CD4-positive, alpha-beta T cell (primary cell): ENCODE data around the gene ADTRP. TPM values are rescaled to one million over a fixed set of nuclear protein-coding genes. Genes with fewer than 3 reads are reported as not detected.

Experiments
- ATAC-seq: fragments of 200-7000 bp; cut with Tn5 transposase; one replicate; pipeline ENCODE4 v1.10.0; 2022; ENCODE audit warnings: mild to moderate bottlenecking; ENCODE audit not compliant: poor library complexity
- CTCF ChIA-PET: fragments of 350-600 bp; sonication (Branson Sonifier 250); formaldehyde crosslinking; loops from one replicate; lab custom pipeline; 2021; ENCODE audit warnings: antibody characterized with exemption, inconsistent platforms; lab: Charles Lee
- POLR2A ChIA-PET: fragments of 350-600 bp; sonication (Branson Sonifier 250); formaldehyde crosslinking; loops from one replicate; lab custom pipeline; 2021; ENCODE audit warnings: antibody characterized with exemption, inconsistent platforms; lab: Charles Lee
- DNase-seq, 14 experiments: peaks; one replicate each; pipeline ENCODE4 v3.0.0-alpha.2; 2013 to 2020; ENCODE audit warnings: mixed read lengths in 2 of 14
- H3K27ac ChIP-seq, 2 donors: one replicate each; pipeline versions ENCODE4 v1.5.1 to v1.7.0; 2013; ENCODE audit warnings: low read length in 2 of 2, low read depth in 1 of 2, mild to moderate bottlenecking in 1 of 2
- H3K27me3 ChIP-seq, 2 experiments: 1 replicate in 1 of 2; 2 replicates in 1 of 2; pipeline versions ENCODE4 v1.6.1 to v1.7.0; 2013; ENCODE audit warnings: low read length in 2 of 2, control low read depth in 1 of 2, mild to moderate bottlenecking in 1 of 2, moderate library complexity in 1 of 2; ENCODE audit not compliant: insufficient read depth in 2 of 2, control insufficient read depth in 1 of 2
- H3K36me3 ChIP-seq: one replicate; pipeline ENCODE4 v1.6.1; 2013; ENCODE audit warnings: low read length, control low read depth; ENCODE audit not compliant: insufficient read depth
- H3K4me1 ChIP-seq: one replicate; pipeline ENCODE4 v1.6.1; 2013; ENCODE audit warnings: low read length, control low read depth; ENCODE audit not compliant: insufficient read depth
- H3K4me3 ChIP-seq: one replicate; pipeline ENCODE4 v1.5.1; 2013; ENCODE audit warnings: mild to moderate bottlenecking, low read length, moderate library complexity
- H3K9me3 ChIP-seq, 2 experiments: 1 replicate in 1 of 2; 2 replicates in 1 of 2; pipeline versions ENCODE4 v1.6.1 to v1.7.0; 2013; ENCODE audit warnings: low read length in 2 of 2, mild to moderate bottlenecking in 2 of 2, control low read depth in 1 of 2, moderate library complexity in 1 of 2; ENCODE audit not compliant: control insufficient read depth in 1 of 2, insufficient read depth in 1 of 2
- H3K27ac Mint-ChIP-seq: one replicate; pipeline ENCODE4 v1.8.0; 2020; ENCODE audit warnings: mixed read lengths
- H3K27me3 Mint-ChIP-seq: one replicate; pipeline ENCODE4 v1.8.0; 2021; ENCODE audit warnings: mixed read lengths
- H3K36me3 Mint-ChIP-seq: one replicate; pipeline ENCODE4 v1.8.0; 2021; ENCODE audit warnings: low read depth, mixed read lengths
- H3K4me1 Mint-ChIP-seq: one replicate; pipeline ENCODE4 v1.8.0; 2021; ENCODE audit warnings: low read depth, mixed read lengths
- H3K4me3 Mint-ChIP-seq: one replicate; pipeline ENCODE4 v1.8.0; 2020; ENCODE audit warnings: mild to moderate bottlenecking, mixed read lengths
- H3K9me3 Mint-ChIP-seq: one replicate; pipeline ENCODE4 v1.8.0; 2020; ENCODE audit warnings: mixed read lengths
- intact Hi-C, 2 experiments: fragments of 100-400 bp; cut with DNase I in 1 of 2; cut with micrococcal nuclease in 1 of 2; formaldehyde crosslinking; loops; one replicate each; pipeline versions ENCODE4 v1.15.1 to v1.9.0; 2023 to 2025; cut with DNase I, micrococcal nuclease
- total RNA-seq, 174 experiments: library from RNA in 2 of 174; stranded (reverse) in 2 of 174; gene quantifications; one replicate each; pipeline ENCODE4 v1.2.3 and lab custom pipeline; 2021 to 2026
- TF ChIP-seq, protein P1 (sequence below): fragments of 200-600 bp; IDR thresholded peaks from one replicate; pipeline ENCODE4 v1.8.0; 2022; ENCODE audit warnings: antibody characterized with exemption, mild to moderate bottlenecking

ADTRP gene
- total RNA-seq, 2 experiments from 2014 or later: 14.3 to 15.2 TPM

DNA sequence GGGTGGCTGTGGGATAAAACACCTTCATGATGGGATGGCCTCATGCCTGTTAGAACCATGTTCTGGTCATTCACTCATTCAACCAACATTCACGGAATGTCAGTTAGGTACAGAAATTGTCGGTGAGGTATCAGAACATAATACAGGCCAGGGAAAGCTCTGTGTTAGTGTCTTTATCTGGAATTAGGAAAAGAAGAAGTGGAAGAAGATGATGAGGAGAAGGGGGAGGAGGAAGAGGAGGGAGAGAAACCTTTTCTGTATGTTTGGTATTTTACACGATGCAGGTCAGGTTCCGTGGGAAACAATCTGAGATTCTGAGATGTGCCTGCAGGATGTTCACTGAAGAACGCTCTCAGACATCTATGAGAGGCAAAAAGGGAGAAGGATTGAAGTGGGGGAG is 5.6 kb downstream of the ADTRP start:
- CTCF ChIA-PET: no interaction called here
- no peak for DNase-seq
- intact Hi-C loops: no loop called here
- H3K27ac Mint-ChIP-seq: no peak overlapping the region
- no peak for ATAC-seq
- no peaks in the 10 kb centered on the region for H3K9me3 Mint-ChIP-seq
- TF ChIP-seq, protein P1, sequence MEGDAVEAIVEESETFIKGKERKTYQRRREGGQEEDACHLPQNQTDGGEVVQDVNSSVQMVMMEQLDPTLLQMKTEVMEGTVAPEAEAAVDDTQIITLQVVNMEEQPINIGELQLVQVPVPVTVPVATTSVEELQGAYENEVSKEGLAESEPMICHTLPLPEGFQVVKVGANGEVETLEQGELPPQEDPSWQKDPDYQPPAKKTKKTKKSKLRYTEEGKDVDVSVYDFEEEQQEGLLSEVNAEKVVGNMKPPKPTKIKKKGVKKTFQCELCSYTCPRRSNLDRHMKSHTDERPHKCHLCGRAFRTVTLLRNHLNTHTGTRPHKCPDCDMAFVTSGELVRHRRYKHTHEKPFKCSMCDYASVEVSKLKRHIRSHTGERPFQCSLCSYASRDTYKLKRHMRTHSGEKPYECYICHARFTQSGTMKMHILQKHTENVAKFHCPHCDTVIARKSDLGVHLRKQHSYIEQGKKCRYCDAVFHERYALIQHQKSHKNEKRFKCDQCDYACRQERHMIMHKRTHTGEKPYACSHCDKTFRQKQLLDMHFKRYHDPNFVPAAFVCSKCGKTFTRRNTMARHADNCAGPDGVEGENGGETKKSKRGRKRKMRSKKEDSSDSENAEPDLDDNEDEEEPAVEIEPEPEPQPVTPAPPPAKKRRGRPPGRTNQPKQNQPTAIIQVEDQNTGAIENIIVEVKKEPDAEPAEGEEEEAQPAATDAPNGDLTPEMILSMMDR: no peak
- H3K4me3 Mint-ChIP-seq: no peak overlapping the region
- H3K36me3 Mint-ChIP-seq: no peaks in the 10 kb centered on the region
- Histone ChIP-seq H3K4me3 (no peak overlapping the region), H3K27ac (no peak overlapping the region), H3K27me3 (no peaks in the 10 kb centered on the region), H3K4me1 (no peaks in the 10 kb centered on the region), H3K9me3 (no peaks in the 10 kb centered on the region), H3K36me3 (no peaks in the 10 kb centered on the region)
- no peaks in the 10 kb centered on the region for H3K27me3 Mint-ChIP-seq
- no peaks in the 10 kb centered on the region for H3K4me1 Mint-ChIP-seq
- POLR2A ChIA-PET: no interaction called here

DNA sequence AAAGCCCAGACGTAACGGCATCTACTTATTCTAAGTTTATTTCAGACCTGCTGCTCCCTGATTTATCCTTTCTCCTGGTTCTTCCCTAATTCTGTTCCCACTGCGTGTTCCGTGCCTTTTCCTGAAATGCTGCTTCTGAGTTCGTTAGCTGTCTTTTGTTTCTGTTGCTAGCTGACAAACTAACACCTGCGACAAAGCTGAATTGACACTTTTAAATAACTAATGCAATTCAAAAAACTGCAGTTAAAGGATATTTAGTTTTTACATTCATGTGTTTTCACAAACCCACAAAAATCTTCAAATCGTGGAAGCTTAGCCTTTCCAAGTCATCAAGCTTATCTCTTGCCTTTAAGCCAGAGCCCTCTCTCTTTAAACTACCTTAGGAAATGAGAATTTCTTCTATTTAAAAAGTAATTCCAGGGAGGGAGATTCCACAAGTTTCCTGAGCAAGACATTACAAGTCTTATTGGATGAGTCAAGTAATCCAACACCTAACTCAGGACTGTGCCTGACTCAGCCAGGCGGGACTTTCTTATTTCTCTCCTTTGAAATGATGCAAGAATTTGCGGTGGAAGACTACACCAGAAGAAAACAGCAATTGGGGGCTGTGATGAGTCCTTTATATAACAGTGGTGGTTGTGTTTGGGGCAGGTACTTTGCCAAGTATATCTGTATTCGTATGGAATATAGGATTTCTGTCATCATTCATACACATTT is 6.3 kb downstream of the ADTRP start:
- no peaks in the 10 kb centered on the region for H3K4me1 ChIP-seq
- no peaks in the 10 kb centered on the region for H3K36me3 Mint-ChIP-seq
- no peak overlapping the region for H3K4me3 Mint-ChIP-seq
- intact Hi-C loops: no loop called here
- ChIA-PET POLR2A (no interaction called here), CTCF (no interaction called here)
- H3K27me3 Mint-ChIP-seq: no peaks in the 10 kb centered on the region
- no peaks in the 10 kb centered on the region for H3K9me3 Mint-ChIP-seq
- peak in 2 of 14 experiments; percentile 46 to 62 for DNase-seq
- H3K9me3 ChIP-seq: no peaks in the 10 kb centered on the region
- H3K27me3 ChIP-seq: no peaks in the 10 kb centered on the region
- H3K27ac Mint-ChIP-seq: no peak overlapping the region
- H3K36me3 ChIP-seq: no peaks in the 10 kb centered on the region
- TF ChIP-seq, protein P1: no peak
- H3K4me1 Mint-ChIP-seq: no peaks in the 10 kb centered on the region
- no peak overlapping the region for H3K27ac ChIP-seq
- no peak overlapping the region for H3K4me3 ChIP-seq
- ATAC-seq: no peak

DNA sequence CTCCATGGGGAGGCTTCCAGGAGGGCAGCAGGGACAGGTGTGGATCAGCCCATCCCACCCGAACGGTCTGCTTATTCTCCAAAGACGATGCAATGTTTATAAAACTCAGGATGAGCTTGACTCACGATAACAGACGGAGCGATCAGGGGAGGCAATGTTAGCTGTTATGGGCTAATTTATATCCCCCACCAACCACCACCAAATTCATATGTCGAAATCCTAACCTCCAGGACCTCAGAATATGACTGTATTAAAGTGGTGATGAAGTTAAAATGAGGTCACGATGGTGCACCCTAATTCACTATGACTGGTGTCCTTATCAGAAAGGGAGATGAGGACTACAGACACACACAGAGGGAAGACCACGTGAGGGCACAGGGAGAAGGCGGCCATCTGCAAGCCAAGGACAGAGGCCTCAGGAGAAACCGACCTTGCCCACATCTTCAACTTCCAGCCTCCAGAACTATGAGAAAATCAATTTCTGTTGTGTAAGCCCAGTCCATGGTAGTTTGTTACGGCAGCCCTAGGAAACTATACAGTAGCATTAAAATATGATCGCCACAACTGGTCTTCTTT is 7.0 kb downstream of the ADTRP start:
- Histone ChIP-seq H3K27me3 (no peaks in the 10 kb centered on the region), H3K9me3 (no peaks in the 10 kb centered on the region), H3K4me3 (no peak overlapping the region), H3K27ac (no peak overlapping the region), H3K4me1 (no peaks in the 10 kb centered on the region), H3K36me3 (no peaks in the 10 kb centered on the region)
- no peaks in the 10 kb centered on the region for H3K36me3 Mint-ChIP-seq
- H3K27ac Mint-ChIP-seq: no peak overlapping the region
- ChIA-PET POLR2A (no interaction called here), CTCF (no interaction called here)
- H3K4me1 Mint-ChIP-seq: no peaks in the 10 kb centered on the region
- ATAC-seq (no peak), DNase-seq (peak in 2 of 14 experiments; percentile 15 to 38)
- intact Hi-C loops: no loop called here
- no peak overlapping the region for H3K4me3 Mint-ChIP-seq
- no peaks in the 10 kb centered on the region for H3K27me3 Mint-ChIP-seq
- TF ChIP-seq, protein P1: no peak
- H3K9me3 Mint-ChIP-seq: no peaks in the 10 kb centered on the region
